HG03575 (cell line): ENCODE data around the gene TSC1.

Experiments used
- ATAC-seq: cut with Tn5 transposase; IDR thresholded peaks from one replicate; pipeline ENCODE4 v1.9.1; 2021; ENCODE audit not compliant: unreplicated experiment, insufficient number of reproducible peaks, low FRiP score; ENCODE audit errors: extremely low read depth

The TSC1 gene

GRCh38 chr9:132945186-132946130 lies 1.0 kb upstream of the TSC1 start:
- no peak for ATAC-seq

GRCh38 chr9:132943651-132944293 lies 644 bp downstream of the TSC1 start:
- no peak for ATAC-seq

GRCh38 chr9:132942541-132943182 lies 1.8 kb downstream of the TSC1 start:
- ATAC-seq = no peak

- no peak for ATAC-seq
Observed at GRCh38 chr9:132939169-132939568, 5.2 kb downstream of the TSC1 start.

GRCh38 chr9:132937463-132937901 lies 6.9 kb downstream of the TSC1 start:
- no peak for ATAC-seq

- ATAC-seq = no peak
Observed at GRCh38 chr9:132935026-132935425, 9.4 kb downstream of the TSC1 start.

- no peak for ATAC-seq
Observed at GRCh38 chr9:132931178-132931735, 13.2 kb downstream of the TSC1 start.

GRCh38 chr9:132927704-132928103 lies 16.7 kb downstream of the TSC1 start:
- ATAC-seq = no peak

- ATAC-seq = no peak
Observed at GRCh38 chr9:132923346-132923902, 21.0 kb downstream of the TSC1 start.

- ATAC-seq = no peak
Observed at GRCh38 chr9:132919614-132920268, 24.7 kb downstream of the TSC1 start.

GRCh38 chr9:132914924-132915323 lies 29.5 kb downstream of the TSC1 start:
- no peak for ATAC-seq

GRCh38 chr9:132912131-132912530 lies 32.3 kb downstream of the TSC1 start:
- no peak for ATAC-seq

- ATAC-seq = no peak
Observed at GRCh38 chr9:132910376-132910775, 34.0 kb downstream of the TSC1 start.

- no peak for ATAC-seq
Observed at GRCh38 chr9:132909311-132909710, 35.1 kb downstream of the TSC1 start.

GRCh38 chr9:132908635-132909034 lies 35.8 kb downstream of the TSC1 start:
- ATAC-seq = no peak

GRCh38 chr9:132905726-132906125 lies 38.7 kb downstream of the TSC1 start:
- ATAC-seq = no peak

GRCh38 chr9:132903574-132904492 lies 40.6 kb downstream of the TSC1 start:
- no peak for ATAC-seq
